AG08396 (cell line): ENCODE results near the gene PAX1.
A peak's percentile ranks its signal among the peaks of the same experiment; 100 is the strongest.

ENCODE experiments used
- DNase-seq: peaks from one replicate; pipeline ENCODE4 v3.0.0; 2012; ENCODE audit warnings: low spot score, mixed read lengths

PAX1 gene

DNA sequence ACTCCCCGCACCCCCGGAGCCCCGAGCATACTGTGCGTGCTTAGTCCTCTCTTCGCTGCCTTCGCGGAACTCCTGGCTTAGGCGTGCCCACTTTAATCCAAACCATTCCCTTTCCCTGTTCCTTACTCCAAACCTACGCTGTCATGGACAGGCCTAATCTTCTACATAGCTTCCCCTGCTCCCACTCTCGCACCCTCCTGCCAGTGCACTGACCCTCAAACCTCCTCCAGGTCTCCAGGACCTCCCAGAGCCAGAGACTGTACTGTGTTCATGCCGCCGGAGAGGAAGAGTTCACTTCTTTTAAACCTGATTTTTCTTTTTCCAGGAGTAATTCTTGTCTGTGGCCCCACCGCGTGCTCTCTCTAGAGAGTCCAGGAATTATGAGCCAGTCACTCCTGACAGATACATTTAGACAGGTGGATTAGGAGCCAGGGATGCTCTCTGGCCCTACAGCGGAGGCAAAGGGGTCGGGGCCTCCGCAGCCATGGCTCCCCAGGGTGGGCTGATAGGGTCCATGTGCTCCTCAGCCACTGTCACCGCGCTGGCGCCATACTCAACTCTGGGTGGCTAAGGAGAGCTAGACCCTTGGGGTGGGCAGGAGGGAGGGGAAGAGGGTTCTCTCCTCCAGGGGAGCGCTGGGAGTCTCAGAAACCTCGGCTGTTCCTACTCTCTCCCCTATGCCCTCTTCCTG lies 1.6 kb upstream of the PAX1 start:
- DNase-seq: no peak

DNA sequence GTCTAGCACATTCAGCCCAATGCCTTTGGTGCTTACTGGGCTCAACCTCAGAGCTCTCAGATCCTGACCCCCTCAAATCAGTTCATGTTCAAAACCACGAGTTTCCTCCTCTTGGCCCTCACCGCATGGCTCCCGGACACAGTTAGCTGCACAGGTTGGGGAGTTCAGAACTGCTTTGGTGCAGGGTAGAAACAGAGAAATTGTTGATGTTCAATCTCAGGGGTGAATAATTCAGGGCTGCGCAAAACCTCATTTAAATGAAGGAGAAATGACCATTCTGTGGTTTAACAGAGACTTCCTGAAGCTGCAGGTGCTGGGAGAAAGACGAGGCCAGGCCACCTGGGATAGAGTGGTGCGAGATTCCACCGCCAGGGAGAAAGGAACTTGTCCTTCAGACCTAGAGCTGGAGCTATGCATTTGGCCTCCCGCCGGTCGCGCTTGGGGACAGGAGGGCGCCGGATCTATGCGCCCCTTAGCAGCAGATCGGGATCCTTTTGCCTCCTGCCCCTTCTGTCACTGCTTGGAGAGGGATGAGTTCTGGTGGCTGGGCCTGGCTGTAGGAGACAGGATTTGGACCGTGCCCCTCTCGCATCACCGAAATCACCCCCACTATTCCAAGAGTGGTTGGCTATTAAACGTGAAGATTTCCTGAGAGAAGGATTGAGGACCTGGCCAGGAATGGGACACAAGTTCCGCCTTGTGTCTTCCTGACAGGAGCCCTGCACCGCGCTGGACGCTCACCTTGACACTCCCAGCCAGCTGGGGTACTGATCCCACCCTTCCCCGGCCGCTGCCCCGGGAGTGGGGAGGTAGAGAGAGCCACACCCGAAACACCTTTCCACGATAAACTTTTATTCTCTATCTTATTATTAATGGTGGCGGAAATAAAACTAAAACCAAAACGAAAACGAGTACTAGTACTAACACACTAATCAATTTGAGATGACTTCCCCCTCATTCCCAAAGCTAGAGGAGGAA lies 767 bp upstream of the PAX1 start:
- no peak for DNase-seq

DNA sequence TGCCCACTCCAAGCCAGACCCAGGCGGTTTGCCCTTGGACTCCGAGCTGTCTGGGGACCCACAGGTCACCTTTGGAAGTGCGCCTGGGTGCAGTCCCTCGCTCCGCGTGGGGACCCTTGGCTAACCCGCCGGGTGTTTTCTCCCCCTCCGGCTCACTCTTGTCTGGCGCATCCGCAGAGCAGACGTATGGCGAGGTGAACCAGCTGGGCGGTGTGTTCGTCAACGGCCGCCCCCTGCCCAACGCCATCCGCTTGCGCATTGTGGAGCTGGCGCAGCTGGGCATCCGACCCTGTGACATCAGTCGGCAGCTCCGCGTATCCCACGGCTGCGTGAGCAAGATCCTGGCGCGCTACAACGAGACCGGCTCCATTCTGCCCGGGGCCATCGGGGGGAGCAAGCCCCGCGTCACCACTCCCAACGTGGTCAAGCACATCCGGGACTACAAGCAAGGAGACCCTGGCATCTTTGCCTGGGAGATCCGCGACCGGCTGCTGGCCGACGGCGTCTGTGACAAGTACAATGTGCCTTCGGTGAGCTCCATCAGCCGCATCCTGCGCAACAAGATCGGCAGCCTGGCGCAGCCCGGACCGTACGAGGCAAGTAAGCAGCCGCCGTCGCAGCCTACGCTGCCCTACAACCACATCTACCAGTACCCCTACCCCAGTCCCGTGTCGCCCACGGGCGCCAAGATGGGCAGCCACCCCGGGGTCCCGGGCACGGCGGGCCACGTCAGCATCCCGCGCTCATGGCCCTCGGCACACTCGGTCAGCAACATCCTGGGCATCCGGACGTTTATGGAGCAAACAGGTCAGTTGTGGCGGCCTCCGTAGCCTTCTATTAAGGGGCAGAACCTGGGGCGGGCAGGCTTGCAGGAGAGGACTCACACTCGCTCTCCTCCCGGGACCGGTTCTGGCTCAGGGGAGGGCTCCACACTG lies 1.1 kb downstream of the PAX1 start:
- DNase-seq: no peak

DNA sequence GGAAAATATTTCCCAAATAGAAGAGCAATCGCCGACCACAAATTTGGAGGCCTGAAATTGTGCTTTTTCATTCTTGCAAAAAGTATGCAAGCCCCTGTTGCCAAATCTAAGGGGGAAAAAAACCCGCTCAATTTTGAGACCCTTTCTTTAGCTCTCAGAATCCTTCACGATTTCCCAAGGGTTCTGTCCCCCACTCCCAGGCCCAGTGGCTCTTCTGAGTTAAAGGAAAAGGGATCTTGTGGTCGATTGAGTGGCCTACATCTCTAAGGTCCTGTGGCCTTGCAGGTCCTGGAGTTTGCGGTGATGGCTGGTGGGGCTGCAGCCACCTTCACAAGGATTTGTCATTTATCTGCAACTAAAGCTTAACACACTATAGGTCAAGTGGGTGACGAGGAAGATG lies 1.8 kb downstream of the PAX1 start:
- no peak for DNase-seq

DNA sequence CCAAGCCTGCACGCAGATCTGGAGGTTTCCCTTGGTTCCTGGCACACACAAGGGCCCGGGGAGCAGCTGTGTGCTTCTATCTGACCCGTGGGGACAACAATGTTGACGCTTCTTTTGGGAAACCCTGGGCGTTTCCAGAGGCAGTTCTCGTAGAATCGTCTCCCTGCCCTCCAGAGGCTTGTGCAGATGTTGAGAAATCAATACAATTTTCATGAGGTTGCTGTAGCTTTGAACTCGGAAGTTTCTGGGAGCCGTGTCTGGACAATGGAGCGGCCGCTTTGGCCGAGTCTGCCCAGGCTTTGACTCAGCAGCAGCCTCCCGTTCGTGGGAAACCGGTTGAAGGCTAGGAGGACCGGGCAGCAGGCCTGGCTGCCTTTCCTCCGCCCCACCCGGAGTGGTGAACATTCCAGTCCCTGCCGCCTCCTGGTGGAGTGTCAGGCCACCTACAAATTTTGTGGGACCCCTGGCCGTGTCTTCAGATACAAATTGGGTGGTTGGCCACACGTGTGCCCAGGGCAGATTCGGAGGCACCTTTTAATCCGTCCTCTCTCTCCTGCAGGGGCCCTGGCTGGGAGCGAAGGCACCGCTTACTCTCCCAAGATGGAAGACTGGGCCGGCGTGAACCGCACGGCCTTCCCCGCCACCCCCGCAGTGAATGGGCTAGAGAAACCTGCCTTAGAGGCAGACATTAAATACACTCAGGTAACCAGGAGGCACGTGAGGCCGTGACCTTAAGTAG lies 2.7 kb downstream of the PAX1 start:
- DNase-seq: no peak

DNA sequence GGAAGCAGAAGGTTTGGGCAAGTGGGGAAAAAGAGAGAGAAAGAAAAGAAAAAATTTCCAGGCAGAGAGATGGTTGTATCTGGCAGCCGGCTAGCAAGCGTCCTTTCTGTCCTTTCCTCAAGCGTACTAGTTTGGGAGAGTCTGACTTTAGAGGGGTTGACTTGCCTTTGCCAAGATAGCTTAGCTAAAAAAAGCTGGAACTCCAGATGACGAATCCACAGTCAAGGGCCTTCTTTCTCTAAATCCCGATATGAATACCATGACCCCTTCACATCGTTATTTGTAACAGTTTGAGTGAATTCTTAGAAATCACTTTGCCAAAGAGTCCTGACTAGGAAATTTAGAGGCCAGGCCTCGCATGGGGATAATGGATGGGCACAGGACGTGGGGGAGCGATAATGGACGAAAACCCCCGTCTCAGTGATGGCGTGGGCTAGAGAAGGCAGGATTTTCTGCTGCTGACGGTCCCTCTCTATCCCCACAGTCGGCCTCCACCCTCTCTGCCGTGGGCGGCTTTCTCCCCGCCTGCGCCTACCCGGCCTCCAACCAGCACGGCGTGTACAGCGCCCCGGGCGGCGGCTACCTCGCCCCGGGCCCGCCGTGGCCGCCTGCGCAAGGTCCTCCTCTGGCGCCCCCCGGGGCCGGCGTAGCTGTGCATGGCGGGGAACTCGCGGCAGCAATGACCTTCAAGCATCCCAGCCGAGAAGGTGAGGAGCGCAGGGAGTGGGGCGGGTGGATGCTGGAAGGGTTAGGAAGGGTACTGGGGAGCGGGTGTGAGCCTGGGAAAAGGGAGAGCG lies 3.5 kb downstream of the PAX1 start:
- no peak for DNase-seq

DNA sequence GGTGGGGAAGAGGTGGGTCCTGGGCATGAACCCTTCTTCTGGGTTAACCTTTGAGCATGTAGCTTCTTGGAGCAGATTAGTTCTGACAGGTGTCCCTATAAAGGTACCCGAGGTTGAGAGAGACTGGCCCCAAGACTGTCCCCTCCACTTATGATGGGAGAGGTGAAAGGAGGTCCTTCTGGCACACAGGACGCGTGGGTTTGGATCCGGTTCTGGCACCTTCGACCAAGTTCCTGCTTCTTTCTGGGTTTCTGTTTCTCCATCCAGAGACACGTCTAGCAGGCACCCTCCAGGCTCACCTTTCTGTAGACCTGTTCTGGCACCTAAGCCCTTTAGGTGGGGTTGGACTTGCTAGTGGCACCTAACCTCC lies 4.1 kb downstream of the PAX1 start:
- no peak for DNase-seq

DNA sequence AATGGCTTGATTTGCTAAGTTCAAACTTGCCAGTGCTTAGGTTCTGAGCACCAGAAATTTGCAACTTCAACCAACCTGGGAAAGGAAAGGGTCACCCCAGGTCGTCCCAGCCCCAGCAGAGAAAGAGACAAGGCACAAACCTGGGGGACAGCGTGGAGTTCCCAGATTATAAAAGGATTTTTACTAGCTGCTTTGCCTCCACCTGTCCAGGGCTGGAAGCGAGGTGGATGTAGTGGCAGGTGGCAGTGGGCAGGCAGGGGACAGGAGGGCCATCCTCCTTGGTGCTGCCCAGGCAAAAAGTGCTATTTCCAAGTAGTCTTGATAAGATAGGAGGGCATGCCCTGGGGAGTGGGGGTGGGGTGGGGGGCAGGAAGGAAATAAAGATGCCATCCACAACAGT lies 4.9 kb downstream of the PAX1 start:
- no peak for DNase-seq

DNA sequence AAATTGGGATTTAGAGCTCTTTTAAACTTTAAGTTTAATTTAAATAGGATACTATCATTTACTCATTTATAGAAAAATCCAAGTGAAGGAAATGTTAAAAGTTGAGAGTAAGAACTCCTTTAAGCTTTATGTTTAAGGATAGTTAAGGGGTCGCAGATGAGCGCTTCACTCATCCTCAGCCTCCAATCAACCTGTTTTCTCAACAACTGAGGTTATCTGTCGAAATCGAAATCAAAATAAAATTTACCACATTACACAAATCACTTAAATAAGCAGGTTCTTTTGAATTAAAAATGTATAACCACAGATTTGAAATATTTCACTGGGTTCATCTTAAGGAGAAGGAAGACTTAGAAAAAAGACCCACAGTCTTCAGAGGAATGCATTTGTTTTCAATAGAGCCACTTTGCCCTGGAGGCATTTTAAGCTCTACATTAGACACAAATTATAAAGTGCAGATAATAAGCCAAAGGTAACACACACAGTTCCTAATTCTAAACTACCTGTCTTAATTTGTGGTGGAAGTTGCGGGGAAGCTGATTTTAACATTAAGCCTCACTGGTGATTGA lies 5.5 kb downstream of the PAX1 start:
- DNase-seq: no peak

DNA sequence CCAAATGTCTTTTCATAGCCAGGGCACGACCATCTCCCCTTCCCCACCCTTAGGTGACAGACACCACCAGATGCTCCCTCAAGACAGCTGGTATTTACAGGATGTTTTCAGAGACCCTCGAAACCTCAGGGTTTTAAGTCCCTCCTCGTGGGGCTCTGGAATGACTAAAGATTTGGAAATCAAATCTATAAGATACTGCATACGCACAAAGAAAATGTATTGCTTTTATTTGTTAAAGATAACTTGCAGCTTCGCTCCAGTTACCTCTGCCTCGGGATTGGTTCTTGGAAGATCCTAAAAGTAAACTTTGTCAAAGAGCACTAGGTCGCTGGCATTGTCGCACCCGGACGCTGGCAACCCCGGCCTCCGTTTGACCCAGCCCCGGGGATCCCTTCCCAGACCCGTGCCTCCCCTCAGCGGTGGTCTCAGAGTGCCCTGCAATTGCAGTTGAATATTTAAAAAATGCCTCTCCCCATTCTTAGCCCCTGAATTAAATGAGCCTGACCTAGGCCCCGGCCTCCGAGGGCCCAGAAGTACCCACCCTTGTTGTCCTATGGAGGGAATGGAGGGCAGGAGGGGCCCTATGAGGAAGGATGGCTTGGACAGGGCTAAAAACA lies 7.1 kb downstream of the PAX1 start:
- no peak for DNase-seq

DNA sequence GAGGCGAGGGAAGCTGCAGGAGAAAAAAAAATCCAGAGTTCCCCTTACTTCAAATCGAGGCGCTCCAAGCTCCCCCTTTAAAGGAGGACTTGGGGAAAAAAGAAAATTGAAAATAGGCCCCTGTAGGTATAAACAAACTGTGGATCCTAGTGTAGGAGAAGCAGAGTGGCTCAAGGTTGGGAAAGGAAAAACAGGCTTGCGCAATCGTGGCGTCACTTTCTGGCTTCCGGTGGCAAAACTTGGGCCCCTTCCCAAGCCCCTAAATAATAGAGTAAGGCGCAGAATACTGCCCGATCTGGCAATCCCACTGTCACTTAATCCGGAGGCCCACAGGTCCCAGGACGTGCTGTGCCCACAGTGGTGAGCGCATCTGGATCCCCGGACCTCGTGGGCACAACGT lies 8.0 kb downstream of the PAX1 start:
- no peak for DNase-seq

DNA sequence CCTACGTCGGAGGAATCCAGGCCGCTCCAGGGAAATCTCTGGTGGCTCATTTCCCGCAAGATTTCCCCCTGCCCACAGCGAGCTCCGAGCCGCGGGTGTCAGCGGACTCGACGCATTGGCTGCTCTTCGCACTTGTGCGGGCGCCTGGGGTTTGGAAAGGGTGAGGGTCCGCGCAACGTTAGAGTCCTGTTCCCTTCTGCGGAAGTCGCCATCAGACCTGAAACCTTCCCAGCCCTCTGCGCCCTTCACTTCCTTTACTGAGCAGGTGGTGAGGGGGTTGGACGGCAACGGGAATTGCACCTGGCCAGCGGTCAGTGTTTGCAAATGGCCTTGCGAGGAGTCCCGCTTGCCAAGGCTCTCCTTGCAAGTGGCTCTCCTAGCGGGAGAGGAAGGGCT lies 8.4 kb downstream of the PAX1 start:
- DNase-seq: no peak

DNA sequence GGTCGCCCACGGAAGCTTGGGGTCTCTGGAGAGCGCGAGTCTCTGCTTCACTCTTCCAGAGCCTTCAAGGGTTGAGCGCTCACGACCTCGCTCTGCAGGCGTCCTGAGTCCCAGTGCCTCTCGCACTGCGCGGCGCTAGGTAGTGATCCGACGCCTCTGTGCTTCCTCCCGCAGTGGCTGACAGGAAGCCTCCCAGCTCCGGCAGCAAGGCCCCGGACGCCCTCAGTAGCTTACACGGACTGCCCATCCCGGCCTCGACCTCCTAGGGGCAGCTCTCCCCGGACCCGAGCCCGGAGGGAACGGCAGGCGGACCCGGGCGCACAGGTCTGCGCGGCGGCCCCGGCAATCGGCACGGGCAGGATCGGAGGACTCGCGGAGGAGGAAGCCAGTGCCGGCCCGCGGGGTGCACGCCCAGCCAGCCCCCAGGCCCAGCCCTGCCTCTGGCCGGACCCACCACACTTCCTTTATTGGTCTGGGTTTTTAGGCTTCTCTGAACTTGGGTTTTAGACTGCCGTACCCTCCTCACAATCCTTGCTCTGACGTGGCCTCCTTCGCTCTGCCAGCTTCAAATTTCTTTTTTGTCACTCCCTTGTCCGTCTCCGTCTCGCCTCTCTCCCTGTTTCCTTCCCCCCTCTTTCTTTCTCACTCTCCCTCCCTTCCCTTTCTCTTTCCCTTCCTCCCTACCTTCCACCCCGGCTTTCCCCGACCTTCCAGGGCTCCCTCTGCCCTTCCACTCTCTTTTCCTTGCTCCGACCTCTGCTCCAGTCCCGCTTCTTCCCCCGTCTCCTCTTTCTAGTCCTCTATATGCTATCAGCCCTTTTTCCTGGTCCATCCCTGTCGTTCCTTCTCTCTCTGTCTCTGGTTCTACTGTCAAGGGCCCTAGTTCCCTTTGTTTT lies 9.1 kb downstream of the PAX1 start:
- no peak for DNase-seq

DNA sequence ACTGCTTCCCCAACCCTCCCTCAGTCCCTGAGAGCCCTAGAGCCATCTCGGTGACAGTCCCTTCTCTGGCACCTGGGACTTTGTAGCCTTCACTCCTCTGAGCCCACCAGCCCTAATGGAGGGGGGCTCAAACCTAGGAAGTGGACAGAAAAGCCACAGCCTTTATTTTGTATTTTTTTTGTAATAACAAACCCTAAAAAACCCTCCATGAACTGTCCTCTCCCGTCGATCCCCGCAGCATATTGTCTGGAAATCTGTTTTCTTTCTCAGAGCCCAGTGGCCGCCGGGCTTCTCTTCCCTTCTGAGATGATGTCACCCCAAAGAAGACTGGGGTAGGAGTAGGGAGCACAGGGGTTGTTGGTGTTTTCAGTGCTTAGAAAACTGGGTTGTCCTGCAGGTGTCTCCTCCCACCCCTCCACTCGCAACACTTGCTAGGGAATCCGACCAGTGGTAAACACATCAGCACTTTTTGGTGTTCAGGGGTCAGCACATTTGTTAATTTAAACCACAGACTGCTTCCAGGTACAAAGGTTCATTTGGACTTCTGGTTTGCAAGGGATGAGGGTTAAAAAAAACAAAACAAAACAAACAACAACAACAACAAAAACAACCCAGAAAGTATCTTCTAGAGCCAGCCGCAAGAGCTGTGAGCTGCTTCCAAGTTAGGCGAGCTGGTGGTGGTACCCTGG lies 9.9 kb downstream of the PAX1 start:
- no peak for DNase-seq

DNA sequence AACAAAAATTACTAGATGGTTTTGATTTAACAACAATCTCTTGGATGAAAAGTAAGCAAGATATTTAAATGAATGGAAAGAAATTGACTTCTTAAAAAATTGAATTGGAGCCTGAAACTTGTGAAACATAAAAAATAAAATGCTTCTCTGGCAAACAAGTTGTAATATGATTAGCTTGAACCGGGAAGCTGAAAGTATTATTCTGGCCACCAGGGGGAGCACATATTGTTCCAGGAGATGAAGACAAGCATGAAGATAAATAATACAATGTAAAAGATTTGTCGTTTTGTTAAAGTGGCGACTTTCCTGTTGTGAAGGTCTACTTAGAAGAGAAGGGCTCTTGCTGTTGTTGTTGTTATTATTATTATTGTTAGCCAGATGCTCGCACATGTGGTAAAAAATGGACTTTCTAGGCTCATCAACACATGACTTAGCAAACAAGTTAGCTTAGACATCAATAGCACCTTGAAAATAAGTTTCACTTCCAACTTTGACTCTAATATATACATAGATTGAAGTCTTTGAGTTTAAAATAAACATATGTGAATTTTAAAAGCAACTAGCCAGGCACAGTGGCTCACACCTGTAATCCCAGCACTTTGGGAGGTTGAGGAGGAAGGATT lies 14.2 kb downstream of the PAX1 start:
- peak; percentile 70 for DNase-seq

DNA sequence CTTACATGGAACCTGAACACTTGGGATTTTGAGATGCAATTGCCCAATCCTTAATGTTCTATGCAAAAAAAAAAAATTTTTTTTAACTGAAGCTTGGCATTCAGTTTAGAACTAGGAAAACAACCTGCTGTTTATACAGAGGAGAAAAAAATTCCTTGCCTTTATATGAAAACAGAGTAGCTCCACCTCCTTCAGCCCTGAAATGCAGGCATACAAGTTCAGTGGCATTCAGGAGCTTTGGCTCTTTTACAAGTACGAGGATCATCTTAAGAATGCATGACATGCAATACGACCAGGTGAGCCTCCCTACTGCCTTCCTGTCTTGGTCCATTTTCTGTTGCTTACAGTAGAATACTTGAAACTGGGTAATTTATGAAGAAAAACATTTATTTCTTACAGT lies 20.4 kb downstream of the PAX1 start:
- no peak for DNase-seq

DNA sequence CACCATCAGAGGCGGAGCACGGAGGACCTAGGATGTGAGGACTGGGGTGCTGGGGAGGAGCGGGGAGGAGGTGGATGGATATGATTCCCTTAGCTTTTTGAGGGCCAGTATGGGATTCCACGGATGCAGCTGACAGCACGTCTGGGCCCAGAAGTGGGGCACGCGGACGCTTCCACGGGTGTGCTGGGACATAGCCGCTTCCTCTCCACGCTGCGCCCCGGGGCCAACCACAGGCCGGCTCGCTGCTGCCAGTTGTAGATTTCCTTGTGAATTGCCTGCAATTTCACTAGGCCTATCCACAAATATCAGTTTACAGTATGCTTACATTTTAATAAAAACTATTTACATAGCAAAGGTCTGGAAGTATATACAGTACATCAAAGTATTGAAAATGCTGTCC lies 23.9 kb downstream of the PAX1 start:
- DNase-seq: no peak

DNA sequence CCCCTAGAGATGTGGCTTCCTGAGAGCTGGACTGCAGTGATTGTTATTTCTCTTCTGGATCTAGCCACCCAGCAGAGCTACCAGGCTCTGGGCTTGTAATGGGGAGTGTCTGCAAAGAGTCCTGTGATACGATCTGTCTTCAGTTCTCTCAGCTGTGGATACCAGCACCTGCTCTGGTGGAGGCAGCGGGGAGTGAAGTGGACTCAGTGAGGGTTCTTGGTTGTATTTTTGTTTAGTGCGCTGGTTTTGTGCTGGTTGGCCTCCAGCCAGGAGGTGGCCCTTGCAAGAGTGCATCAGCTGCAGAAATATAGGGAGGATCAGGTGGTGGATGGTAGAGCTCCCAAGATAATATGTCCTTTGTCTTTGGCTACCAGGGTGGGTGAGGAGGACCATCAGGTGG lies 33.7 kb downstream of the PAX1 start:
- no peak for DNase-seq
